Cardiac fibroblast (primary cell): ENCODE data around the gene THSD7B.

Experiments used
- DNase-seq, 2 donors: peaks; one replicate each; pipeline versions ENCODE4 v3.0.0 to v3.0.0-alpha.2; 2010; ENCODE audit warnings: low read depth in 2 of 2
- H3K4me3 ChIP-seq, 2 donors: replicated peaks in 1 of 2; 1 replicate in 1 of 2; 2 replicates in 1 of 2; pipeline ENCODE4 v1.5.1; 2011; ENCODE audit warnings: low read depth in 2 of 2, low read length in 2 of 2, mild to moderate bottlenecking in 2 of 2, moderate library complexity in 1 of 2
- CTCF ChIP-seq: IDR thresholded peaks from one replicate; pipeline ENCODE4 v1.5.1; 2011; ENCODE audit warnings: low read depth, mild to moderate bottlenecking, low read length, inconsistent platforms

Gene THSD7B

GRCh38 chr2:136919682-136920081, 154.3 kb downstream of the THSD7B start:
- no peak for TF ChIP-seq CTCF
- H3K4me3 ChIP-seq, result no peak overlapping the region
- no peak for DNase-seq

- no peak for DNase-seq
- TF ChIP-seq CTCF, result no peak
- no peak overlapping the region for H3K4me3 ChIP-seq
Observed at GRCh38 chr2:136920652-136921333, 155.4 kb downstream of the THSD7B start.

- no peak for DNase-seq
- TF ChIP-seq CTCF, result no peak
- H3K4me3 ChIP-seq, result no peak overlapping the region
Observed at GRCh38 chr2:136927156-136927555, 161.8 kb downstream of the THSD7B start.

- no peak for DNase-seq
Observed at GRCh38 chr2:136929531-136929930, 164.2 kb downstream of the THSD7B start.

GRCh38 chr2:136932700-136933099, 167.4 kb downstream of the THSD7B start:
- peak; percentile 0 to 55 for DNase-seq
- peak; percentile 68 for TF ChIP-seq CTCF
- H3K4me3 ChIP-seq, result no peak overlapping the region

More at GRCh38 chr2:136929531-136929930, 164.2 kb downstream of the THSD7B start:
- no peak overlapping the region for H3K4me3 ChIP-seq
- no peak for TF ChIP-seq CTCF

- TF ChIP-seq CTCF, result no peak
- no peak overlapping the region for H3K4me3 ChIP-seq
- no peak for DNase-seq
Observed at GRCh38 chr2:136935119-136935518, 169.8 kb downstream of the THSD7B start.

GRCh38 chr2:136956050-136956449, 190.7 kb downstream of the THSD7B start:
- H3K4me3 ChIP-seq, result no peak overlapping the region
- DNase-seq, result no peak
- TF ChIP-seq CTCF, result no peak
